Measurements from ENCODE around the gene PRDX2.

The PRDX2 gene

DNA sequence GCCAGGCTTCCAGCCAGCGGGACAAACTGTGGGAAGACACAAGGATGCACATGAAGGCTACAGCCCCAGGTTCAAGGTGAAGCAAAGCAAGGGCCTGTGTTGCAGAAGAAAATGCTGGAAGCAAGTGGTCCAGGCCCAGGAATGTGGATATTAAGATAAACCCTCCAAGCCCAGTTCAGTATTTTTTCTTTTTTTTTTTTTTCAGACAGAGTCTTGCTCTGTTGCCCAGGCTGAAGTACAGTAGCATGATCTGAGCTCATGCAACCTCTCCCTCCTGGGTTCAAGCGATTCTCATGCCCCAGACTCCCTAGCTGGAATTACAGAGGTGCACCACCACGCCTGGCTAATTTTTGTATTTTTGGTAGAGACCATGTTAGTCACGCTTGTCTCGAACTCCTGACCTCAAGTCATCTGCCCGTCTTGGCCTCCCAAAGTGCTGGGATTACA lies 4.4 kb downstream of the PRDX2 start:
- H2AK5ac ChIP-seq (ENCODE audit: low read length, severe bottlenecking), result no peak overlapping the region
- H3K36me3 ChIP-seq (ENCODE audit: control insufficient read depth in 1 of 2, insufficient read depth in 2 of 2, low read depth in 1 of 2, low read length in 2 of 2), result peaks cover 14 to 26% of the 10 kb centered on the region in 2 experiments
- H3K14ac ChIP-seq (ENCODE audit: low read length in 2 of 2), result no peak overlapping the region
- DNase-seq, result peak; percentile 51
- H3K27ac ChIP-seq (ENCODE audit: low read length, poor library complexity, severe bottlenecking), result no peak overlapping the region
- H2BK120ac ChIP-seq (ENCODE audit: low read depth, low read length), result no peak overlapping the region
- H3K9me3 ChIP-seq (ENCODE audit: control insufficient read depth, low read length), result no peaks in the 10 kb centered on the region
- no peak overlapping the region for H4K8ac ChIP-seq (ENCODE audit: low read length)
- H4K91ac ChIP-seq (ENCODE audit: low read length), result no peak overlapping the region
- no peak overlapping the region for H2AFZ ChIP-seq (ENCODE audit: low read depth, low read length)
- no peak overlapping the region for H2BK12ac ChIP-seq (ENCODE audit: low read length in 2 of 2)
- no peak overlapping the region for H2BK5ac ChIP-seq (ENCODE audit: low read depth, low read length, poor library complexity, severe bottlenecking)
- H3K4me3 ChIP-seq (ENCODE audit: insufficient read depth in 1 of 2, low read depth in 1 of 2, low read length in 2 of 2), result no peak overlapping the region
- H3K4me2 ChIP-seq (ENCODE audit: low read length, poor library complexity, severe bottlenecking), result no peak overlapping the region
- no peak overlapping the region for H3K4ac ChIP-seq (ENCODE audit: low read depth in 1 of 2, low read length in 2 of 2)
- WGBS, result 87% methylated on average over 6 of the region's 6 CpGs
- H2BK15ac ChIP-seq (ENCODE audit: low read depth, poor library complexity, severe bottlenecking), result no peak overlapping the region
- peaks cover 19% of the 10 kb centered on the region for H3K79me1 ChIP-seq (replicated peaks; ENCODE audit: low read length, poor library complexity, severe bottlenecking)
- no peak overlapping the region for H3K23ac ChIP-seq (ENCODE audit: low read length in 2 of 2)
- no peak overlapping the region for H3K18ac ChIP-seq (ENCODE audit: low read depth in 1 of 2, low read length in 2 of 2)
- H3K4me1 ChIP-seq (ENCODE audit: control insufficient read depth, insufficient read depth, low read depth, low read length), result peaks cover 32% of the 10 kb centered on the region
- no peak overlapping the region for H3K9ac ChIP-seq (ENCODE audit: low read length)
- no peaks in the 10 kb centered on the region for H3K27me3 ChIP-seq (ENCODE audit: control insufficient read depth in 1 of 2, insufficient read depth in 1 of 2, low read length in 2 of 2)

DNA sequence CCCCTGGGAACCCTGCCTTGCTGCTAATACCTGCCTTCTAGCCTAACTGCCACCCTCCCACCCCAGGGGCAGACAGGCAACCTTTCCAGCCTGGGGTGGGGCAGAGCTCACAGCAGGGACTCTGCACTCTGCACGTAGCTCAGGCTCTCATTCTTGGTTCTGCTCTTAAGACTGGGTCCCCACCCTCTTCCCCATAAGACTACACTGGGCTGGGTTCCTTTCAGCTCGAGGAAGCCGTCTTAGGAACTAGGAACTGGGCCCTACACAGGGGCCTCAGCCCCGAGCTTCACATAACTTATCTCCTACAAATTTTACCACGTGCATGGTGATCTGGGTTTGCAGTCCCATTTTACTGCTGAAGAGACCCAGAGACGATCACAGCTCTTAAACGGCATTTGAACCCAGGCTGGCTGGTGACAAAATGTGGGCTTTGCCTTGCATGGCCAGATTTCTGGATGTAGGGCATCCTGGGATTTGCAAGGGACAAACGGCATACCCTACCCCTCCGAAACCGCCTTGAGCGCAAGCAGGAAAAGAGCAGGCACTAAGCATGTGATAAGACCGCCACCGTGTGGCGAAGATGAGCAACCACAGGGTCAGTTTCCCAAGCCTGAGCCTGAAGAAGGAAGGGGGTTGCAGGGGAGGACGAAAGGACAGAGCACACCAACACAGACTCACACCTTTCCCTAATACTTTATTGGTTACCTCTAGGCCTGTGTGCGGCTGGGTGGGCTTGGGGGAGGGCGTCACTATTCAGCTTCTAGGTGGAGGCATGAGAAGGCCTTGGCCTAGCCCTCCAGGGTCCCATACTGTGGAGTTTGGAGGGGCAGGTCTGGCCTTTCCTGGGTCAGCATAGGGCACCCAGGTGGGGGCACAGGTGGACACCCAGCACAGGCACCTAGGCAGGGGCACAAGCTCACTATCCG lies 5.2 kb downstream of the PRDX2 start:
- H2BK15ac ChIP-seq (ENCODE audit: low read depth, poor library complexity, severe bottlenecking), result peak overlapping the region; percentile 0
- H3K27ac ChIP-seq (ENCODE audit: low read length, poor library complexity, severe bottlenecking), result peak overlapping the region; percentile 6
- peak overlapping the region in 1 of 2 experiments; percentile 74 for H3K4ac ChIP-seq (ENCODE audit: low read depth in 1 of 2, low read length in 2 of 2)
- WGBS, result 13% methylated on average over 14 of the region's 18 CpGs
- no peak overlapping the region for H4K91ac ChIP-seq (ENCODE audit: low read length)
- H2BK120ac ChIP-seq (ENCODE audit: low read depth, low read length), result no peak overlapping the region
- H2AFZ ChIP-seq (ENCODE audit: low read depth, low read length), result no peak overlapping the region
- peak overlapping the region in 1 of 2 experiments; percentile 80 for H3K18ac ChIP-seq (ENCODE audit: low read depth in 1 of 2, low read length in 2 of 2)
- H2BK5ac ChIP-seq (ENCODE audit: low read depth, low read length, poor library complexity, severe bottlenecking), result no peak overlapping the region
- peak overlapping the region in 1 of 2 experiments; percentile 61 for H2BK12ac ChIP-seq (ENCODE audit: low read length in 2 of 2)
- no peak overlapping the region for H3K4me2 ChIP-seq (ENCODE audit: low read length, poor library complexity, severe bottlenecking)
- H3K9ac ChIP-seq (ENCODE audit: low read length), result peak overlapping the region; percentile 51
- peak; percentile 91 for DNase-seq
- H3K23ac ChIP-seq (ENCODE audit: low read length in 2 of 2), result no peak overlapping the region
- no peaks in the 10 kb centered on the region for H3K9me3 ChIP-seq (ENCODE audit: control insufficient read depth, low read length)
- H3K4me1 ChIP-seq (ENCODE audit: control insufficient read depth, insufficient read depth, low read depth, low read length), result peaks cover 27% of the 10 kb centered on the region
- H2AK5ac ChIP-seq (ENCODE audit: low read length, severe bottlenecking), result peak overlapping the region; percentile 63
- H3K14ac ChIP-seq (ENCODE audit: low read length in 2 of 2), result no peak overlapping the region
- peaks cover 14 to 26% of the 10 kb centered on the region in 2 experiments for H3K36me3 ChIP-seq (ENCODE audit: control insufficient read depth in 1 of 2, insufficient read depth in 2 of 2, low read depth in 1 of 2, low read length in 2 of 2)
- H3K79me1 ChIP-seq (replicated peaks; ENCODE audit: low read length, poor library complexity, severe bottlenecking), result peaks cover 18% of the 10 kb centered on the region
- H3K4me3 ChIP-seq (ENCODE audit: insufficient read depth in 1 of 2, low read depth in 1 of 2, low read length in 2 of 2), result peak overlapping the region in 1 of 2 experiments; percentile 34
- no peaks in the 10 kb centered on the region for H3K27me3 ChIP-seq (ENCODE audit: control insufficient read depth in 1 of 2, insufficient read depth in 1 of 2, low read length in 2 of 2)
- peak overlapping the region; percentile 56 for H4K8ac ChIP-seq (ENCODE audit: low read length)

DNA sequence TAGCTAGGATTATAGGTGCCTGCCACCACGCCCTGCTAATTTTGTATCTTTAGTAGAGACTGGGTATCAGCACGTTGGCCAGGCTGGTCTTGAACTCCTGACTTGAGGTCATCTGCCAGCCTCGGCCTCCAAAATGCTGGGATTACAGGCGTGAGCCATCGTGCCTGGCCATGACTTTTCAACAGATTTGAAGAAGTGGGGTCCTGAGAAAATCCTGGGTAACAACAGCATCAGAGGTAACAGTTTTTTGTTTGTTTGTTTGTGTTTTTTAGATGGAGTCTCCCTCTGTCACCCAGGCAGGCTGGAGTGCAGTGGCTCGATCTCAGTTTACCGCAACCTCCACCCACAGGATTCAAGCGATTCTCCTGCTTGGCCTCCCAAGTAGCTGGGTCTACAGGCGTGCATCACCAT lies 6.6 kb downstream of the PRDX2 start:
- peak; percentile 78 for DNase-seq
- Histone ChIP-seq H3K18ac (ENCODE audit: low read depth in 1 of 2, low read length in 2 of 2) (no peak overlapping the region), H2BK12ac (ENCODE audit: low read length in 2 of 2) (no peak overlapping the region), H3K4me3 (ENCODE audit: insufficient read depth in 1 of 2, low read depth in 1 of 2, low read length in 2 of 2) (no peak overlapping the region), H3K23ac (ENCODE audit: low read length in 2 of 2) (no peak overlapping the region), H4K8ac (ENCODE audit: low read length) (no peak overlapping the region), H3K36me3 (ENCODE audit: control insufficient read depth in 1 of 2, insufficient read depth in 2 of 2, low read depth in 1 of 2, low read length in 2 of 2) (peaks cover 12 to 21% of the 10 kb centered on the region in 2 experiments), H2BK120ac (ENCODE audit: low read depth, low read length) (peak overlapping the region; percentile 29), H3K27ac (ENCODE audit: low read length, poor library complexity, severe bottlenecking) (no peak overlapping the region), H3K9me3 (ENCODE audit: control insufficient read depth, low read length) (no peaks in the 10 kb centered on the region), H3K27me3 (ENCODE audit: control insufficient read depth in 1 of 2, insufficient read depth in 1 of 2, low read length in 2 of 2) (no peaks in the 10 kb centered on the region), H3K9ac (ENCODE audit: low read length) (peak overlapping the region; percentile 99), H2AK5ac (ENCODE audit: low read length, severe bottlenecking) (no peak overlapping the region), H3K14ac (ENCODE audit: low read length in 2 of 2) (no peak overlapping the region), H3K79me1 (replicated peaks; ENCODE audit: low read length, poor library complexity, severe bottlenecking) (peaks cover 5% of the 10 kb centered on the region), H2BK5ac (ENCODE audit: low read depth, low read length, poor library complexity, severe bottlenecking) (no peak overlapping the region), H2AFZ (ENCODE audit: low read depth, low read length) (no peak overlapping the region), H3K4ac (ENCODE audit: low read depth in 1 of 2, low read length in 2 of 2) (no peak overlapping the region), H4K91ac (ENCODE audit: low read length) (no peak overlapping the region), H2BK15ac (ENCODE audit: low read depth, poor library complexity, severe bottlenecking) (no peak overlapping the region), H3K4me2 (ENCODE audit: low read length, poor library complexity, severe bottlenecking) (no peak overlapping the region), H3K4me1 (ENCODE audit: control insufficient read depth, insufficient read depth, low read depth, low read length) (peaks cover 27% of the 10 kb centered on the region)
- 93% methylated on average over 9 of the region's 9 CpGs for WGBS

DNA sequence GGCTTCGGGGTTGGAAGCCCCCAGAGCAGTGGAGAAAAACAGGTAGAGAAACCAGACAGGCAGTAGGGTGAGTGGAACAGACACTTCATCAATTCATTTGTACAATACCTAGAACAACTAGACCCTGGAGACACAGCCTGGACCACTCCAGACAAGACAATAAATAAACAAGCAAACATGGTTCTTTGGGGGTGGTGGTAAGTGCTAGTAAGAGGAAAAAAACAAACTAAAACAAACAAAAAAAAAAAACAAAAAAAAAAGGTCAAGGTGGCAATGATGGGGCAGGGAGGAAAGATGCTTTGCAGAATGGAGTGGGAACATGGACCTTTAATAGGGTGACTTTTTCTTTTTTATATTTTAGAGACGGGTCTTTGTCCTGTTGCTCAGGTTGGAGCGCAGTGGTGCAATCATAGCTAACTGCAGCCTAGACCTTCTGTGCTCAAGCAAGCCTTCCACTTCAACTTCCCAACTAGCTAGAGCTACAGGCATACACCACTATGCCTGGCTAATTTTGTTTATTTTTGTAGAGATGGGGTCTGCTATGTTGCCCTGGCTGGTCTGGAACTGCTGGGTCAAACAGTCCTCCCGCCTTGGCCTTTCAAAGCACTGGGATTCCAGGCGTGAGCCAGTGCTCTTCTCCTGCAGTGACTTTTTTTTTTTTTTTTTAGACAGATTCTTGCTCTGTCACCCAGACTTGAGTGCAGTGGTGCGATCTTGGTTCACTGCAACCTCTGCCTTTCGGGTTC lies 7.2 kb downstream of the PRDX2 start:
- Histone ChIP-seq H3K4me3 (ENCODE audit: insufficient read depth in 1 of 2, low read depth in 1 of 2, low read length in 2 of 2) (peak overlapping the region; percentile 62 to 99), H2BK15ac (ENCODE audit: low read depth, poor library complexity, severe bottlenecking) (peak overlapping the region; percentile 97), H2BK120ac (ENCODE audit: low read depth, low read length) (peak overlapping the region; percentile 97), H3K4me2 (ENCODE audit: low read length, poor library complexity, severe bottlenecking) (peak overlapping the region; percentile 95), H3K9me3 (ENCODE audit: control insufficient read depth, low read length) (no peaks in the 10 kb centered on the region), H3K4ac (ENCODE audit: low read depth in 1 of 2, low read length in 2 of 2) (peak overlapping the region; percentile 77 to 94), H3K36me3 (ENCODE audit: control insufficient read depth in 1 of 2, insufficient read depth in 2 of 2, low read depth in 1 of 2, low read length in 2 of 2) (peaks cover 6 to 15% of the 10 kb centered on the region in 2 experiments), H3K23ac (ENCODE audit: low read length in 2 of 2) (no peak overlapping the region), H3K18ac (ENCODE audit: low read depth in 1 of 2, low read length in 2 of 2) (peak overlapping the region; percentile 96 to 99), H3K14ac (ENCODE audit: low read length in 2 of 2) (no peak overlapping the region), H4K91ac (ENCODE audit: low read length) (peak overlapping the region; percentile 96), H3K4me1 (ENCODE audit: control insufficient read depth, insufficient read depth, low read depth, low read length) (peaks cover 29% of the 10 kb centered on the region), H4K8ac (ENCODE audit: low read length) (peak overlapping the region; percentile 67), H2BK5ac (ENCODE audit: low read depth, low read length, poor library complexity, severe bottlenecking) (no peak overlapping the region), H2BK12ac (ENCODE audit: low read length in 2 of 2) (peak overlapping the region; percentile 31 to 72), H2AK5ac (ENCODE audit: low read length, severe bottlenecking) (peak overlapping the region; percentile 69), H3K9ac (ENCODE audit: low read length) (peak overlapping the region; percentile 99), H3K27me3 (ENCODE audit: control insufficient read depth in 1 of 2, insufficient read depth in 1 of 2, low read length in 2 of 2) (no peaks in the 10 kb centered on the region), H3K79me1 (replicated peaks; ENCODE audit: low read length, poor library complexity, severe bottlenecking) (no peaks in the 10 kb centered on the region), H2AFZ (ENCODE audit: low read depth, low read length) (no peak overlapping the region), H3K27ac (ENCODE audit: low read length, poor library complexity, severe bottlenecking) (peak overlapping the region; percentile 33)
- WGBS, result 88% methylated on average over 4 of the region's 7 CpGs
- peak; percentile 93 for DNase-seq

Data from mesenchymal stem cell (in vitro differentiated cells and primary cell).